Thoracic aorta (tissue), 2 donors: ENCODE results near the gene TOR2A. TPM values are rescaled to one million over a fixed set of nuclear protein-coding genes. Genes with fewer than 3 reads are reported as not detected.
A peak's percentile ranks its signal among the peaks of the same experiment; 100 is the strongest.

ENCODE experiments used
- ATAC-seq: fragments of 150-250 bp; one replicate; pipeline ENCODE4 v1.8.0; 2017; ENCODE audit warnings: low read depth; ENCODE audit not compliant: insufficient number of reproducible peaks, low FRiP score
- DNase-seq: peaks from one replicate; pipeline ENCODE4 v3.0.0-alpha.2; 2020; ENCODE audit warnings: low spot score
- H3K27ac ChIP-seq, 2 donors: fragments of 200-600 bp; sonication (generic); 1 replicate in 1 of 2; 2 replicates in 1 of 2; pipeline ENCODE4 v1.5.1; 2016; ENCODE audit warnings: mild to moderate bottlenecking in 2 of 2, moderate library complexity in 2 of 2
- H3K27me3 ChIP-seq: fragments of 200-600 bp; sonication (generic); replicated peaks from 2 replicates; pipeline ENCODE4 v1.6.0; 2016; ENCODE audit warnings: mild to moderate bottlenecking; ENCODE audit not compliant: insufficient read depth
- H3K36me3 ChIP-seq: fragments of 200-600 bp; sonication (generic); one replicate; pipeline ENCODE4 v1.5.1; 2016
- H3K4me1 ChIP-seq, 2 donors: fragments of 200-600 bp; sonication (generic); 1 replicate in 1 of 2; 2 replicates in 1 of 2; pipeline versions ENCODE4 v1.5.1 to v1.6.0; 2016; ENCODE audit warnings: low read depth in 2 of 2, mild to moderate bottlenecking in 1 of 2; ENCODE audit not compliant: control insufficient read depth in 1 of 2
- H3K4me3 ChIP-seq: fragments of 200-600 bp; sonication (generic); 2 replicates; pipeline ENCODE4 v1.5.1; 2016; ENCODE audit warnings: mild to moderate bottlenecking
- H3K9me3 ChIP-seq: fragments of 200-600 bp; sonication (generic); 2 replicates; pipeline ENCODE4 v1.5.1; 2016
- total RNA-seq, 2 donors: library from RNA; depleted of rRNA; stranded (reverse); fragments of >200 nt; gene quantifications; one replicate each; pipeline versions ENCODE4 v1.1.0 to v1.2.3, GENCODE V29; 2016
- TF ChIP-seq, protein P1 (sequence below): fragments of 200-600 bp; sonication (generic); IDR thresholded peaks from one replicate; pipeline ENCODE4 v1.5.1; 2019; ENCODE audit warnings: antibody characterized with exemption

Gene TOR2A
- total RNA-seq, 2 donors from 2014 or later = 14.5 to 16.9 TPM

DNA sequence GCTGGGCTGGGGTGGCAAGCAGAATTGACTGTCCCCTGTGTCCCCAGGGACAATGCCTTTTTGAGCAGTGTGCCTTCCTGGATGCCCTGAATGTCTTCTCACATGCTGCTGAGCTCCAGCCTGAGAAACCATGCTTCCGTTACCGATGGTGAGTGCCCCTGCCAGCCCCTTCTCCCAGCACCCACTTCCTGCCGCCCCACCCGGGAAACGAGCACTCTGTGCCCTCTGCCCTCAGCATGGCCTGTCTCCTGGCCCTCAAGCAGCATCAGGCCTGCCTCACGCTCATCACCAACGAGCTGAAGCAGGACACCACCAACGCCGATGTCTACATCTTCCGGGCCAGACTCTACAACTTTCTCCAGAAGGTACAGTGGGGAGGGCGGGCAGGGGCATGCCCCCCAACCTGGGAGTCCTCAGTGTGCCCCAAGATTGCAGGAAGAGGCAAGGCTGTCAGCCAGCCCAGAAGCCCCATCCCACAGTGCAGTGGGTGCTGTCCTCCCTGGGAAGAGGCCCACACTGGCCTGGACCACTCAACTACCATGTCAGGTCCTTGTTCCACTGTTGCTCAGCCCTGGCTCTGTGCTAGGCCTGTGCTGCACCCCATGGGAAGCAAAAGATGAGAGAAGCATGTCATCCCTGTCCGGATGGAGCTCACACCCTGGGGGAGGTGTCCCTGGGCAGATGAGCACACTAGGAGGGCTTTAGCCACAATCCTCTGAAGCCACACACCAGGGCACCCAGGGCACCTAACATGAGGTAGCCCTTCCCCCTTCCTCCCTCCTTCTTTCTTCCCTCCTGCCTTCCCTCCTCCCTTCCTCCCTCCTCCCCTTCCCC, 14.8 kb downstream of the TOR2A start:
- H3K4me1 ChIP-seq = peaks cover 10 to 20% of the 10 kb centered on the region in 2 donors
- H3K36me3 ChIP-seq = no peaks in the 10 kb centered on the region
- TF ChIP-seq, protein P1, sequence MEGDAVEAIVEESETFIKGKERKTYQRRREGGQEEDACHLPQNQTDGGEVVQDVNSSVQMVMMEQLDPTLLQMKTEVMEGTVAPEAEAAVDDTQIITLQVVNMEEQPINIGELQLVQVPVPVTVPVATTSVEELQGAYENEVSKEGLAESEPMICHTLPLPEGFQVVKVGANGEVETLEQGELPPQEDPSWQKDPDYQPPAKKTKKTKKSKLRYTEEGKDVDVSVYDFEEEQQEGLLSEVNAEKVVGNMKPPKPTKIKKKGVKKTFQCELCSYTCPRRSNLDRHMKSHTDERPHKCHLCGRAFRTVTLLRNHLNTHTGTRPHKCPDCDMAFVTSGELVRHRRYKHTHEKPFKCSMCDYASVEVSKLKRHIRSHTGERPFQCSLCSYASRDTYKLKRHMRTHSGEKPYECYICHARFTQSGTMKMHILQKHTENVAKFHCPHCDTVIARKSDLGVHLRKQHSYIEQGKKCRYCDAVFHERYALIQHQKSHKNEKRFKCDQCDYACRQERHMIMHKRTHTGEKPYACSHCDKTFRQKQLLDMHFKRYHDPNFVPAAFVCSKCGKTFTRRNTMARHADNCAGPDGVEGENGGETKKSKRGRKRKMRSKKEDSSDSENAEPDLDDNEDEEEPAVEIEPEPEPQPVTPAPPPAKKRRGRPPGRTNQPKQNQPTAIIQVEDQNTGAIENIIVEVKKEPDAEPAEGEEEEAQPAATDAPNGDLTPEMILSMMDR = no peak
- no peak overlapping the region for H3K4me3 ChIP-seq
- no peaks in the 10 kb centered on the region for H3K27me3 ChIP-seq
- no peak overlapping the region for H3K27ac ChIP-seq
- ATAC-seq (no peak), DNase-seq (no peak)
- no peaks in the 10 kb centered on the region for H3K9me3 ChIP-seq

DNA sequence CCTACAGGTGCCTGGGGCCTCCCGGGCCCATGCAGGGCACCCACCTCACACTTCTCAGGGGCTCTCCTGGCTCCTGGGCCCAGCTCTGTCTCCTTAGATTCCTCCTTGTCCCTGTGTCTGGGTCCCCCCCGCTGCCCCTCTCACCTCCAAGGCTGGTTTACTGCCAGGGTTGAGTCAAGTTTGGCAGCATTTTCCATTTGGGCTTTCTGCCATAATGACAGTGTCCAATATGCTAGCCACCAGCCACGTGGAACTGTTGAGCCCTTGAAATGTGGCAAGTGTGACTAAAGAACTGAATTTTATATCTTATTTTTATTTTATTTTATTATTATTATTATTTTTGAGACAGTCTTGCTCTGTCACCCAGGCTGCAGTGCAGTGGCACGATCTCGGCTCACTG, 17.3 kb downstream of the TOR2A start:
- Histone ChIP-seq H3K36me3 (no peaks in the 10 kb centered on the region), H3K4me1 (peaks cover 7 to 13% of the 10 kb centered on the region in 2 donors), H3K4me3 (no peak overlapping the region), H3K27me3 (no peaks in the 10 kb centered on the region), H3K27ac (no peak overlapping the region), H3K9me3 (no peaks in the 10 kb centered on the region)
- ATAC-seq (no peak), DNase-seq (no peak)
- TF ChIP-seq, protein P1 = no peak

DNA sequence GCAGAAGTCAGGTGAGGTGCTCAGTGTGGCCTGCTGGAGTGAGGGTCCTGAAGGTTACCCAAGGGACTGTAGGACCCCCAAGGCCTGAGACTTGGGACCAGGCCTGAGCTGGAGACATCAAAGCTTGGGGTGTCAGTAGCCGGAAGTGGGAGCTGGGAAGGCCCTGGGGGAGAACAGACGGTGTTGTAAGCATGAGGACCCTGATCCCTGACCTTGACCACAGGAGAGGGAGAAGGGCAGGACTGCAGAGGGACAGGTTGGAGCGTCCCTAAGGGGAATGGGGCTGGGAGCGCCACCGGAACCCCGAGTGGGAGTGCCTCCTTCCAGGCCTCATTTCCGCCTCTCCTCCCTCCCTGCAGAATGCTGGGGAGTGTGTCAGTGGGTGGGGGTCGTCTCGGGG, 18.7 kb downstream of the TOR2A start:
- Histone ChIP-seq H3K27ac (peak overlapping the region; percentile 68 to 81), H3K9me3 (no peaks in the 10 kb centered on the region), H3K4me3 (peak overlapping the region; percentile 99), H3K27me3 (no peaks in the 10 kb centered on the region), H3K4me1 (peaks cover 7 to 13% of the 10 kb centered on the region in 2 donors), H3K36me3 (no peaks in the 10 kb centered on the region)
- DNase-seq (no peak), ATAC-seq (no peak)
- TF ChIP-seq, protein P1 = no peak

DNA sequence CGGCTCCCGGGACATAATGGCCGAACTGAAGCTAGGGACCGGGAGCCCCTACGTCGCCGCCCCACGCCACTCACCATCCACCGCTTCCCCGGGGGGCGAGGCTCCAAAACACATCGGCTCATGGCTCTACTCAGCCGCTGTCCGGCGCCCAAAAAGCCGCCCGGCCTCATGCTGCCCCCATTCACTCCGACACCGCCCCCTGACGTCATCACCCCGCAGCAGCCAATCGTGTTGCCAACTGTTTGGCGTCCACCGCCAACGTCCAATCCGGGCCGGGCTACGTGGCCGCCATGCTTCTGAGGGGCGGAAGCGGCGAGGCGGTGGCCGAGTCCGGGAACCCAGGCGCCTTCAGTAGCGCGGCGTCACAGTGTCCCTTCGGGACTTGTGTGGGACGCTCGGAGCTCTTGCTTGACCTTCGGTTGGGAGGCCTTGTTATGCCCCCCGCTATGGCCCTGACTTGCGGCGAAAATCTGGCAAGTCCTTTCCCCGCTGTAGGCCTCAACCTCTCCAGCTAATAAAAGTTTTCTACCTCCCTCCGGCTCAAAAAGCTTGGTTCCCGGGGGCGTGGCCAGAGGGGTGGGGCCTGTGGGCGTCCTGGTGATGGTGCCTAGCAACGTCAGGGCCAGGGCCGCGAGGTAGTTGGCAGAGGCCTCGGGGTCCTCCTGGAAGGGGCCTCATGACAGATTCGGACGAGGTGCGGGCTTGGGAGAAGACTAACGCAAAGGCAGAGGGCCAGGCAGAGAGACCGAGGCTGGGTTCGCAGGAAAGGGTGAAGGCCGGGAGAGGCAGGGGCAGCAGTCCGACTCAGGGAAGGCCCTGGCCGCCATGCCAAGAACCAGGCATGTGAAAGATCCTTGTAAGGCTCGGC, 19.4 kb downstream of the TOR2A start, which contains the start of the genes PTRH1 and TTC16:
TSS of gene PTRH1 (minus strand) at position 194 of the 868 bp plus-strand sequence. CDS start at position 170, 24 bp downstream.
TSS of gene TTC16 (plus strand) at position 610 of the 868 bp plus-strand sequence. CDS start at position 677, 67 bp downstream.
- Histone ChIP-seq H3K27me3 (no peaks in the 10 kb centered on the region), H3K4me1 (peaks cover 7 to 13% of the 10 kb centered on the region in 2 donors), H3K27ac (peak within 1 kb of the TSS; percentile 68 to 81), H3K4me3 (peak within 1 kb of the TSS; percentile 99), H3K36me3 (no peaks in the 10 kb centered on the region), H3K9me3 (no peaks in the 10 kb centered on the region)
- ATAC-seq (peak; percentile 92), DNase-seq (peak; percentile 95)
- TF ChIP-seq, protein P1 = no peak
